ENCODE results near the gene MIPOL1. TPM values are rescaled to one million over a fixed set of nuclear protein-coding genes. Genes with fewer than 3 reads are reported as not detected.

Gene MIPOL1
- total RNA-seq, 2 experiments from 2014 or later: not detected

- no peak overlapping the region for H3K4me2 ChIP-seq (ENCODE audit: low read length)
- no peak for DNase-seq (ENCODE audit: low spot score)
These were observed 240.7 kb downstream of the MIPOL1 start for GRCh38 chr14:37438444-37438843.

GRCh38 chr14:37443461-37443860 is 245.7 kb downstream of the MIPOL1 start:
- BruUV-seq (replicated peaks): no TSS peak
- H3K9me2 ChIP-seq (ENCODE audit: insufficient read depth, low read length): no peaks in the 10 kb centered on the region
- no peak overlapping the region for H3K27ac ChIP-seq (ENCODE audit: low read depth, low read length, poor library complexity, severe bottlenecking)
- no peak overlapping the region for H3K4me3 ChIP-seq (ENCODE audit: low read depth, low read length, poor library complexity, severe bottlenecking)
- 0 out of 2 replicates have a peak, but pooled peaks cover 3% of the 10 kb centered on the region for H3K9me3 ChIP-seq (ENCODE audit: low read length)
- no peak for DNase-seq (ENCODE audit: low spot score)
- ChIA-PET POLR2A (interaction anchor here (0.7 kb wide), 1 partner anchor 472 kb away, joined by 4 read pairs; no protein-coding TSS in a partner anchor), CTCF (ENCODE audit: unreplicated experiment) (no interaction called here)
- H3K79me2 ChIP-seq (ENCODE audit: insufficient read depth, low read depth, low read length): no peaks in the 10 kb centered on the region
- no peaks in the 10 kb centered on the region for H4K20me1 ChIP-seq (ENCODE audit: insufficient read depth, low read length)
- intact Hi-C loops (cut with micrococcal nuclease; ENCODE audit: unreplicated experiment): no loop called here
- no peaks in the 10 kb centered on the region for H3K36me3 ChIP-seq (ENCODE audit: insufficient read depth, low read length)
- no peak overlapping the region for H2AFZ ChIP-seq (ENCODE audit: low read length)
- TF ChIP-seq CTCF (conservative IDR thresholded peaks at IDR 0.05; ENCODE audit: low read length): no peak
- no peak for TF ChIP-seq EZH2phosphoT487 (IDR thresholded peaks at IDR 0.05; ENCODE audit: borderline replicate concordance, low read depth, low read length)
- H3K4me1 ChIP-seq (ENCODE audit: insufficient read depth, low read length, poor library complexity, severe bottlenecking): no peaks in the 10 kb centered on the region
- H3K4me2 ChIP-seq (ENCODE audit: low read length): no peak overlapping the region

More at GRCh38 chr14:37438444-37438843, 240.7 kb downstream of the MIPOL1 start:
- H3K9me3 ChIP-seq (ENCODE audit: low read length): 0 out of 2 replicates have a peak, but pooled peaks cover 4% of the 10 kb centered on the region
- no peak overlapping the region for H2AFZ ChIP-seq (ENCODE audit: low read length)
- H3K9me2 ChIP-seq (ENCODE audit: insufficient read depth, low read length): no peaks in the 10 kb centered on the region
- TF ChIP-seq CTCF (conservative IDR thresholded peaks at IDR 0.05; ENCODE audit: low read length) (no peak), EZH2phosphoT487 (IDR thresholded peaks at IDR 0.05; ENCODE audit: borderline replicate concordance, low read depth, low read length) (no peak)
- intact Hi-C loops (cut with micrococcal nuclease; ENCODE audit: unreplicated experiment): no loop called here
- no peak overlapping the region for H3K27ac ChIP-seq (ENCODE audit: low read depth, low read length, poor library complexity, severe bottlenecking)
- no peaks in the 10 kb centered on the region for H4K20me1 ChIP-seq (ENCODE audit: insufficient read depth, low read length)
- no peak overlapping the region for H3K4me3 ChIP-seq (ENCODE audit: low read depth, low read length, poor library complexity, severe bottlenecking)
- ChIA-PET CTCF (ENCODE audit: unreplicated experiment) (no interaction called here), POLR2A (interaction anchor here (1.0 to 1.5 kb wide), 3 partner anchors 9 to 21 kb away, joined by 3 to 5 read pairs (median 4); no protein-coding TSS in a partner anchor)
- BruUV-seq (replicated peaks): no TSS peak
- no peaks in the 10 kb centered on the region for H3K79me2 ChIP-seq (ENCODE audit: insufficient read depth, low read depth, low read length)
- no peaks in the 10 kb centered on the region for H3K36me3 ChIP-seq (ENCODE audit: insufficient read depth, low read length)
- H3K4me1 ChIP-seq (ENCODE audit: insufficient read depth, low read length, poor library complexity, severe bottlenecking): no peaks in the 10 kb centered on the region

- no peaks in the 10 kb centered on the region for H3K4me1 ChIP-seq (ENCODE audit: insufficient read depth, low read length, poor library complexity, severe bottlenecking)
- intact Hi-C loops (cut with micrococcal nuclease; ENCODE audit: unreplicated experiment): no loop called here
- H4K20me1 ChIP-seq (ENCODE audit: insufficient read depth, low read length): no peaks in the 10 kb centered on the region
- no peak overlapping the region for H3K4me2 ChIP-seq (ENCODE audit: low read length)
- DNase-seq (ENCODE audit: low spot score): no peak
- no peak overlapping the region for H2AFZ ChIP-seq (ENCODE audit: low read length)
- no peaks in the 10 kb centered on the region for H3K9me2 ChIP-seq (ENCODE audit: insufficient read depth, low read length)
- no peak overlapping the region for H3K27ac ChIP-seq (ENCODE audit: low read depth, low read length, poor library complexity, severe bottlenecking)
- H3K36me3 ChIP-seq (ENCODE audit: insufficient read depth, low read length): no peaks in the 10 kb centered on the region
- H3K79me2 ChIP-seq (ENCODE audit: insufficient read depth, low read depth, low read length): no peaks in the 10 kb centered on the region
- POLR2A ChIA-PET: no interaction called here
- TF ChIP-seq CTCF (conservative IDR thresholded peaks at IDR 0.05; ENCODE audit: low read length) (no peak), EZH2phosphoT487 (IDR thresholded peaks at IDR 0.05; ENCODE audit: borderline replicate concordance, low read depth, low read length) (no peak)
- H3K9me3 ChIP-seq (ENCODE audit: low read length): no peaks in the 10 kb centered on the region
- H3K4me3 ChIP-seq (ENCODE audit: low read depth, low read length, poor library complexity, severe bottlenecking): no peak overlapping the region
- no TSS peak for BruUV-seq (replicated peaks)
- CTCF ChIA-PET (ENCODE audit: unreplicated experiment): no interaction called here
These were observed 250.2 kb downstream of the MIPOL1 start for GRCh38 chr14:37447883-37448391.
